ENCODE results near the gene AK2. TPM values are rescaled to one million over a fixed set of nuclear protein-coding genes. Genes with fewer than 3 reads are reported as not detected.

The AK2 gene
- total and polyA plus RNA-seq, 10 of the 15 experiments (the other 5 are each of a cell fraction or from before 2014, with no cell fraction given): 52.3 to 500 (median 278) TPM

DNA sequence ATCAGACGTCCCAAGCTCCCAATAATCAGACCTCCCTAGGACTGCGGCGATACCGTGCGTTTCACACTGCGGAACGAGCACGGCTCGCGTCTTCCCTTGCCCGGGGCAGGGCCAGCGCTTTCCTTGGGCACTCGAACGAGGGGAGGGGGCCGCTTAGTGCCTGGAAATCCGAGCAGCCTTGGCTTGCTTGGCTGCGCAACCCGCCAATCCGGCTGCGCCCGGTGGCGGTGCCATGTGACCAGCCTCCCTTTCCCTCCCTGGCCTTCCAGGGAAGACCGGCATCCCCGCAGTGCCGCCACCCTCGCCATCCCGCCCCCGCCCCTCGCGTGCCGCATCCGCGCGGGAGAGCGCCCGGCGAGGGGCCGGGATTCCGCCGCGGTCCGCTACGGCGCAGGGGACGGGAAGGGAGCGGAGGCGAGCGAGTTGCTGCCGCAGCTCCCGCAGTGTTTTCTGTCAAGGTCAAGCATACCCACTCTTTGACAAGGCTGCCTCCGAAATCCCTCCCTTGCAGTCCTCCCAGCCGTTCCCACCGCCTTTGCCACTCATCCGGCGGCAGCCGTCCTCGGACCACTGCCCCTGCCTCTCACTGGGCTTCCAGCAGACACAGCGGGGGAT lies 63.8 kb downstream of the AK2 start:
- in situ Hi-C loops (cut with MboI): no loop called here
- RAD21 ChIA-PET (ENCODE audit: unreplicated experiment): no interaction called here
- TF ChIP-seq ZBED1 (IDR thresholded peaks at IDR 0.05; ENCODE audit: borderline replicate concordance) (no peak), SUZ12 (IDR thresholded peaks at IDR 0.05; ENCODE audit: unreplicated experiment) (peak; percentile 94), MEF2B (IDR thresholded peaks at IDR 0.05; ENCODE audit: partially characterized antibody, poor library complexity, severe bottlenecking) (no peak), NFYB (IDR thresholded peaks at IDR 0.05; ENCODE audit: insufficient read depth, low read depth, low read length) (no peak), NFYA (IDR thresholded peaks at IDR 0.05; ENCODE audit: borderline replicate concordance, low read depth, low read length) (no peak), RELA (IDR thresholded peaks at IDR 0.05; ENCODE audit: borderline replicate concordance, partially characterized antibody) (no peak), IKZF1 (conservative IDR thresholded peaks at IDR 0.05) (peak; percentile 56; the same call in 1 of the 2 replicates), EED (IDR thresholded peaks at IDR 0.05; ENCODE audit: low read depth) (0 out of 2 replicates have a peak, but pooled peaks have one; percentile 12), BHLHE40 (IDR thresholded peaks at IDR 0.05; ENCODE audit: borderline replicate concordance in 1 of 2, low read depth in 2 of 2, low read length in 1 of 2) (peak in 1 of 2 experiments; percentile 30; a peak in 1 of 4 replicates), EGR1 (IDR thresholded peaks at IDR 0.05; ENCODE audit: borderline replicate concordance in 1 of 2, low read depth in 2 of 2, low read length in 2 of 2) (0 out of 3 replicates have a peak, but pooled peaks of 1 of the 2 experiments have one; percentile 8)
- TF ChIP-seq, protein P1, sequence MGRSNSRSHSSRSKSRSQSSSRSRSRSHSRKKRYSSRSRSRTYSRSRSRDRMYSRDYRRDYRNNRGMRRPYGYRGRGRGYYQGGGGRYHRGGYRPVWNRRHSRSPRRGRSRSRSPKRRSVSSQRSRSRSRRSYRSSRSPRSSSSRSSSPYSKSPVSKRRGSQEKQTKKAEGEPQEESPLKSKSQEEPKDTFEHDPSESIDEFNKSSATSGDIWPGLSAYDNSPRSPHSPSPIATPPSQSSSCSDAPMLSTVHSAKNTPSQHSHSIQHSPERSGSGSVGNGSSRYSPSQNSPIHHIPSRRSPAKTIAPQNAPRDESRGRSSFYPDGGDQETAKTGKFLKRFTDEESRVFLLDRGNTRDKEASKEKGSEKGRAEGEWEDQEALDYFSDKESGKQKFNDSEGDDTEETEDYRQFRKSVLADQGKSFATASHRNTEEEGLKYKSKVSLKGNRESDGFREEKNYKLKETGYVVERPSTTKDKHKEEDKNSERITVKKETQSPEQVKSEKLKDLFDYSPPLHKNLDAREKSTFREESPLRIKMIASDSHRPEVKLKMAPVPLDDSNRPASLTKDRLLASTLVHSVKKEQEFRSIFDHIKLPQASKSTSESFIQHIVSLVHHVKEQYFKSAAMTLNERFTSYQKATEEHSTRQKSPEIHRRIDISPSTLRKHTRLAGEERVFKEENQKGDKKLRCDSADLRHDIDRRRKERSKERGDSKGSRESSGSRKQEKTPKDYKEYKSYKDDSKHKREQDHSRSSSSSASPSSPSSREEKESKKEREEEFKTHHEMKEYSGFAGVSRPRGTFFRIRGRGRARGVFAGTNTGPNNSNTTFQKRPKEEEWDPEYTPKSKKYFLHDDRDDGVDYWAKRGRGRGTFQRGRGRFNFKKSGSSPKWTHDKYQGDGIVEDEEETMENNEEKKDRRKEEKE (IDR thresholded peaks at IDR 0.05): no peak
- POLR2A ChIA-PET: interaction anchor here (1.4 kb wide), 1 partner anchor 20 kb away, joined by 3 read pairs; no protein-coding TSS in a partner anchor
- SMC1A ChIA-PET (ENCODE audit: uncharacterized antibody, unreplicated experiment): interaction anchor here (1.9 kb wide), 1 partner anchor 8 kb away, joined by 6 read pairs; no protein-coding TSS in a partner anchor
- Histone ChIP-seq H3K27me3 (replicated peaks in 1 of 2; ENCODE audit: control insufficient read depth in 2 of 2, insufficient read depth in 2 of 2, low read length in 1 of 2) (peaks cover 1 to 6% of the 10 kb centered on the region in 2 experiments; a peak in 3 of 4 replicates), H3K4me3 (peak overlapping the region; percentile 53; the same call in 1 of the 2 replicates), H3K4me1 (ENCODE audit: control insufficient read depth, insufficient read depth, low read length) (no peaks in the 10 kb centered on the region), H3K9me3 (replicated peaks; ENCODE audit: control insufficient read depth, insufficient read depth, low read length) (no peaks in the 10 kb centered on the region; the same call in 2 of the 3 replicates), H3K9ac (ENCODE audit: control insufficient read depth, insufficient read depth, low read length) (no peak overlapping the region), H3K4me2 (ENCODE audit: control insufficient read depth, insufficient read depth) (peak overlapping the region; percentile 36; the same call in 1 of the 2 replicates), H4K20me1 (ENCODE audit: control insufficient read depth, insufficient read depth) (no peaks in the 10 kb centered on the region), H2AFZ (ENCODE audit: control insufficient read depth, low read depth, low read length) (peak overlapping the region; percentile 58), H3K36me3 (ENCODE audit: control insufficient read depth in 2 of 2, insufficient read depth in 2 of 2, low read length in 1 of 2) (no peaks in the 10 kb centered on the region), H3K27ac (ENCODE audit: control insufficient read depth, insufficient read depth) (no peak overlapping the region), H3K79me2 (ENCODE audit: control insufficient read depth, insufficient read depth, low read length) (no peaks in the 10 kb centered on the region)
- intact Hi-C loops (cut with micrococcal nuclease; ENCODE audit: unreplicated experiment): no loop called here
- CTCF ChIA-PET: no interaction called here
- DNase-seq (ENCODE audit: low read depth, low spot score) (no peak), FAIRE-seq (no peak), ATAC-seq (peak; percentile 62)
- WGBS (ENCODE audit: insufficient coverage, insufficient replicate concordance, low lambda C conversion rate, missing lambda C conversion rate): 23% methylated on average over 35 of the region's 58 CpGs
- no TSS peak for BruUV-seq (replicated peaks)
